22Rv1 (cell line): ENCODE data around the gene ZFP3.

ENCODE experiments used
- CTCF ChIP-seq: fragments of 450-650 bp; IDR thresholded peaks from 2 replicates; pipeline ENCODE4 v1.5.1; 2017; ENCODE audit warnings: mild to moderate bottlenecking
- ZFX ChIP-seq: fragments of 450-650 bp; IDR thresholded peaks from 2 replicates; pipeline ENCODE4 v1.6.1; 2017; ENCODE audit warnings: antibody characterized with exemption, borderline replicate concordance

- TF ChIP-seq CTCF (peak; percentile 75), ZFX (no peak)
Measured at GRCh38 chr17:5031365-5032082, 46.7 kb upstream of the ZFP3 start.
